Measurements from ENCODE around the gene ATG9A.
"Not testable (repeated sequence)": the region's sequence is repeated elsewhere in the genome, so short reads cannot be mapped to it uniquely, and the experiment has no call there.

Gene ATG9A
- 22.6 to 37.9 reads per million in 2 experiments for total RNA-seq

- DNase-seq (ENCODE audit: low read depth): peak; percentile 98
Observed at GRCh38 chr2:219229305-219230058, at the start of gene ATG9A, which contains the start of gene ANKZF1. Gene ATG9A (minus strand): TSS chr2:219229636. CDS start chr2:219228024, 1,612 bp downstream. Gene ANKZF1 (plus strand): TSS chr2:219229806. CDS start chr2:219230258, 452 bp downstream.

GRCh38 chr2:219278655-219279150 lies 49.3 kb upstream of the ATG9A start:
- no peak for DNase-seq (ENCODE audit: low read depth)

GRCh38 chr2:219277703-219278654 lies 48.5 kb upstream of the ATG9A start:
- DNase-seq (ENCODE audit: low read depth): peak; percentile 62

- DNase-seq (ENCODE audit: low read depth): no peak
Observed at GRCh38 chr2:219274361-219274921, 45.0 kb upstream of the ATG9A start.

GRCh38 chr2:219273937-219274336 lies 44.5 kb upstream of the ATG9A start:
- no peak for DNase-seq (ENCODE audit: low read depth)

GRCh38 chr2:219272995-219273394 lies 43.6 kb upstream of the ATG9A start:
- no peak for DNase-seq (ENCODE audit: low read depth)

- no peak for DNase-seq (ENCODE audit: low read depth)
Observed at GRCh38 chr2:219272356-219272755, 42.9 kb upstream of the ATG9A start.

- no peak for DNase-seq (ENCODE audit: low read depth)
Observed at GRCh38 chr2:219271021-219271420, 41.6 kb upstream of the ATG9A start.

GRCh38 chr2:219270055-219270372 lies 40.6 kb upstream of the ATG9A start:
- no peak for DNase-seq (ENCODE audit: low read depth)

GRCh38 chr2:219269362-219270054 lies 40.1 kb upstream of the ATG9A start:
- no peak for DNase-seq (ENCODE audit: low read depth)

GRCh38 chr2:219268294-219268693 lies 38.9 kb upstream of the ATG9A start:
- no peak for DNase-seq (ENCODE audit: low read depth)

- no peak for DNase-seq (ENCODE audit: low read depth)
Observed at GRCh38 chr2:219266886-219267285, 37.5 kb upstream of the ATG9A start.

- DNase-seq (ENCODE audit: low read depth): no peak
Observed at GRCh38 chr2:219266232-219266631, 36.8 kb upstream of the ATG9A start.

- no peak for DNase-seq (ENCODE audit: low read depth)
Observed at GRCh38 chr2:219261024-219261855, 31.8 kb upstream of the ATG9A start.

- DNase-seq (ENCODE audit: low read depth): not testable (repeated sequence)
Observed at GRCh38 chr2:219258942-219259341, 29.5 kb upstream of the ATG9A start.

GRCh38 chr2:219254590-219255201 lies 25.3 kb upstream of the ATG9A start:
- DNase-seq (ENCODE audit: low read depth): peak; percentile 19

- peak; percentile 90 for DNase-seq (ENCODE audit: low read depth)
Observed at GRCh38 chr2:219253753-219254589, 24.5 kb upstream of the ATG9A start, which contains the start of gene TUBA4A. Gene TUBA4A (minus strand): TSS chr2:219253918. CDS start chr2:219253858, 60 bp downstream.

GRCh38 chr2:219252900-219253752 lies 23.7 kb upstream of the ATG9A start, which contains the start of gene TUBA4B:
Gene TUBA4B (plus strand): TSS chr2:219253243. CDS start chr2:219253408, 165 bp downstream.
- DNase-seq (ENCODE audit: low read depth): peak; percentile 33

Measured in T follicular helper cell (primary cell).